Astrocyte (in vitro differentiated cells and primary cell): ENCODE measurements around the gene MDK. TPM values are rescaled to one million over a fixed set of nuclear protein-coding genes. Genes with fewer than 3 reads are reported as not detected.
"Not testable (repeated sequence)": the region's sequence is repeated elsewhere in the genome, so short reads cannot be mapped to it uniquely, and the experiment has no call there.

Experiments
- DNase-seq: peaks from one replicate; pipeline ENCODE4 v3.0.0-alpha.2; 2010; ENCODE audit warnings: low read depth
- FAIRE-seq: peaks from 2 replicates; lab custom pipeline; 2011; peaks lifted over from hg19 to GRCh38; lab: Jason Lieb, UNC
- H2AFZ ChIP-seq: 2 replicates; pipeline ENCODE4 v1.6.0; 2012; ENCODE audit warnings: low read depth, low read length, inconsistent platforms
- H3K27ac ChIP-seq: 2 replicates; pipeline ENCODE4 v1.5.1; 2011; ENCODE audit warnings: low read depth, low read length, inconsistent platforms
- H3K27me3 ChIP-seq: 2 replicates; pipeline ENCODE4 v1.6.0; 2011; ENCODE audit warnings: low read length, inconsistent platforms; ENCODE audit not compliant: insufficient read depth
- H3K36me3 ChIP-seq: 2 replicates; pipeline ENCODE4 v1.5.1; 2011; ENCODE audit warnings: low read length, inconsistent platforms; ENCODE audit not compliant: insufficient read depth
- H3K4me1 ChIP-seq: 2 replicates; pipeline ENCODE4 v1.5.1; 2011; ENCODE audit warnings: low read length, inconsistent platforms; ENCODE audit not compliant: insufficient read depth
- H3K4me2 ChIP-seq: 2 replicates; pipeline ENCODE4 v1.6.0; 2012; ENCODE audit warnings: low read length, inconsistent platforms
- H3K4me3 ChIP-seq: 2 replicates; pipeline ENCODE4 v1.5.1; 2011; ENCODE audit warnings: low read depth, mild to moderate bottlenecking, low read length, inconsistent platforms; ENCODE audit not compliant: insufficient read depth
- H3K79me2 ChIP-seq: 2 replicates; pipeline ENCODE4 v1.6.0; 2012; ENCODE audit warnings: mild to moderate bottlenecking, low read length, inconsistent platforms; ENCODE audit not compliant: insufficient read depth
- H3K9ac ChIP-seq: 2 replicates; pipeline ENCODE4 v1.6.0; 2012; ENCODE audit warnings: mild to moderate bottlenecking, low read length, inconsistent platforms
- H3K9me3 ChIP-seq: 2 replicates; pipeline ENCODE4 v1.5.1; 2012; ENCODE audit warnings: low read depth, mild to moderate bottlenecking, low read length, inconsistent platforms; ENCODE audit not compliant: insufficient read depth
- H4K20me1 ChIP-seq: 2 replicates; pipeline ENCODE4 v1.6.0; 2012; ENCODE audit warnings: low read length, inconsistent platforms; ENCODE audit not compliant: insufficient read depth
- H3K27ac Mint-ChIP-seq: one replicate; pipeline ENCODE4 v1.8.0; 2021; ENCODE audit warnings: mild to moderate bottlenecking, mixed read lengths; ENCODE audit not compliant: unreplicated experiment
- H3K27me3 Mint-ChIP-seq: one replicate; pipeline ENCODE4 v1.8.0; 2021; ENCODE audit warnings: low read depth, mixed read lengths; ENCODE audit not compliant: unreplicated experiment
- H3K36me3 Mint-ChIP-seq: one replicate; pipeline ENCODE4 v1.8.0; 2021; ENCODE audit warnings: low read depth, mixed read lengths; ENCODE audit not compliant: unreplicated experiment
- H3K4me1 Mint-ChIP-seq: one replicate; pipeline ENCODE4 v1.8.0; 2021; ENCODE audit warnings: low read depth, mixed read lengths; ENCODE audit not compliant: unreplicated experiment
- H3K4me3 Mint-ChIP-seq: one replicate; pipeline ENCODE4 v1.8.0; 2021; ENCODE audit warnings: mild to moderate bottlenecking, moderate library complexity, mixed read lengths; ENCODE audit not compliant: unreplicated experiment
- H3K9me3 Mint-ChIP-seq: one replicate; pipeline ENCODE4 v1.8.0; 2021; ENCODE audit warnings: mild to moderate bottlenecking, mixed read lengths; ENCODE audit not compliant: unreplicated experiment
- EZH2 ChIP-seq: IDR thresholded peaks from 2 replicates; pipeline ENCODE4 v1.6.1; 2012; ENCODE audit warnings: mild to moderate bottlenecking, low read length, inconsistent platforms; ENCODE audit not compliant: insufficient read depth
- total RNA-seq: library from RNA; stranded (reverse); gene quantifications from 2 replicates; pipeline ENCODE4 v1.2.1, GENCODE V29; 2021
- TF ChIP-seq, protein P1 (sequence below): IDR thresholded peaks from 2 replicates; pipeline ENCODE4 v1.5.1; 2011; ENCODE audit warnings: low read depth, mild to moderate bottlenecking, inconsistent platforms, low read length, moderate library complexity; ENCODE audit not compliant: insufficient read depth

Gene MDK
- total RNA-seq, 1 donor from 2014 or later: 325 TPM

DNA sequence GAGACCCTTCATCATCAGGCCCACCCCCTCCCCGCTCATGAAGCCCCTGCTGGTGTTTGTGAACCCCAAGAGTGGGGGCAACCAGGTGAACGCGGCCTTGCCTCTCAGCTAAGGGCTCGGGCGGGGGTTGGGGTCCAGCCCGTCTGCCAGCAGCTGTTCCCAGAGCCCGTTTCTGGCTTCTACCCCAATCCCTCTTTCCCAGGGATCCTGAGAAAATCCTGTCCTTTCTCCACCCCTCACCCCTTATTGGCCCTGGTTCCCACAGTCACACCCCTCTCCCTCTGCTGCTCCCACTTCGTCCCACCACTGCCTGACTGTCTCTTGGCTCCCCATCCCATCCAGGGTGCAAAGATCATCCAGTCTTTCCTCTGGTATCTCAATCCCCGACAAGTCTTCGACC, 9.4 kb upstream of the MDK start:
- no peak overlapping the region for H3K27ac ChIP-seq
- H3K36me3 Mint-ChIP-seq: peaks cover 10% of the 10 kb centered on the region
- peaks cover 4% of the 10 kb centered on the region for H3K4me1 ChIP-seq
- no peaks in the 10 kb centered on the region for H3K36me3 ChIP-seq
- H4K20me1 ChIP-seq: peaks cover 22% of the 10 kb centered on the region
- no peak overlapping the region for H3K4me3 Mint-ChIP-seq
- H3K4me3 ChIP-seq: no peak overlapping the region
- H3K4me2 ChIP-seq: no peak overlapping the region
- no peaks in the 10 kb centered on the region for H3K4me1 Mint-ChIP-seq
- FAIRE-seq: no peak
- H3K27me3 Mint-ChIP-seq: no peaks in the 10 kb centered on the region
- DNase-seq: no peak
- no peak overlapping the region for H3K9ac ChIP-seq
- no peaks in the 10 kb centered on the region for H3K79me2 ChIP-seq
- TF ChIP-seq, protein P1, sequence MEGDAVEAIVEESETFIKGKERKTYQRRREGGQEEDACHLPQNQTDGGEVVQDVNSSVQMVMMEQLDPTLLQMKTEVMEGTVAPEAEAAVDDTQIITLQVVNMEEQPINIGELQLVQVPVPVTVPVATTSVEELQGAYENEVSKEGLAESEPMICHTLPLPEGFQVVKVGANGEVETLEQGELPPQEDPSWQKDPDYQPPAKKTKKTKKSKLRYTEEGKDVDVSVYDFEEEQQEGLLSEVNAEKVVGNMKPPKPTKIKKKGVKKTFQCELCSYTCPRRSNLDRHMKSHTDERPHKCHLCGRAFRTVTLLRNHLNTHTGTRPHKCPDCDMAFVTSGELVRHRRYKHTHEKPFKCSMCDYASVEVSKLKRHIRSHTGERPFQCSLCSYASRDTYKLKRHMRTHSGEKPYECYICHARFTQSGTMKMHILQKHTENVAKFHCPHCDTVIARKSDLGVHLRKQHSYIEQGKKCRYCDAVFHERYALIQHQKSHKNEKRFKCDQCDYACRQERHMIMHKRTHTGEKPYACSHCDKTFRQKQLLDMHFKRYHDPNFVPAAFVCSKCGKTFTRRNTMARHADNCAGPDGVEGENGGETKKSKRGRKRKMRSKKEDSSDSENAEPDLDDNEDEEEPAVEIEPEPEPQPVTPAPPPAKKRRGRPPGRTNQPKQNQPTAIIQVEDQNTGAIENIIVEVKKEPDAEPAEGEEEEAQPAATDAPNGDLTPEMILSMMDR: no peak
- TF ChIP-seq EZH2: no peak
- H3K27ac Mint-ChIP-seq: peak overlapping the region; percentile 62
- no peaks in the 10 kb centered on the region for H3K9me3 Mint-ChIP-seq
- no peaks in the 10 kb centered on the region for H3K9me3 ChIP-seq
- H2AFZ ChIP-seq: no peak overlapping the region
- H3K27me3 ChIP-seq: no peaks in the 10 kb centered on the region

DNA sequence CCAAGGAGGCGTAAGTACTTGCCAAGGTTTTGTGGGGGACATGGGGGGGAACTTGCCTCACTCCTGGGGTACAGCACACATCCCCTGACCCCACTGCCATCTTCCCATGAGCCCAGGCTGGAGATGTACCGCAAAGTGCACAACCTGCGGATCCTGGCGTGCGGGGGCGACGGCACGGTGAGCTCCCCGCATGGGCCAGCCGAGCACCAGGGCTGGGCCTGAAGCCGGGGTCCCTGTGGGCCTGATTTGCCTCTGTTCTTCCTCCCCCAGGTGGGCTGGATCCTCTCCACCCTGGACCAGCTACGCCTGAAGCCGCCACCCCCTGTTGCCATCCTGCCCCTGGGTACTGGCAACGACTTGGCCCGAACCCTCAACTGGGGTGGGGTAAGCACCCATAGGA, 9.0 kb upstream of the MDK start:
- FAIRE-seq, H3K9me3 ChIP-seq: not testable (repeated sequence)
- peak overlapping the region; percentile 62 for H3K27ac Mint-ChIP-seq

DNA sequence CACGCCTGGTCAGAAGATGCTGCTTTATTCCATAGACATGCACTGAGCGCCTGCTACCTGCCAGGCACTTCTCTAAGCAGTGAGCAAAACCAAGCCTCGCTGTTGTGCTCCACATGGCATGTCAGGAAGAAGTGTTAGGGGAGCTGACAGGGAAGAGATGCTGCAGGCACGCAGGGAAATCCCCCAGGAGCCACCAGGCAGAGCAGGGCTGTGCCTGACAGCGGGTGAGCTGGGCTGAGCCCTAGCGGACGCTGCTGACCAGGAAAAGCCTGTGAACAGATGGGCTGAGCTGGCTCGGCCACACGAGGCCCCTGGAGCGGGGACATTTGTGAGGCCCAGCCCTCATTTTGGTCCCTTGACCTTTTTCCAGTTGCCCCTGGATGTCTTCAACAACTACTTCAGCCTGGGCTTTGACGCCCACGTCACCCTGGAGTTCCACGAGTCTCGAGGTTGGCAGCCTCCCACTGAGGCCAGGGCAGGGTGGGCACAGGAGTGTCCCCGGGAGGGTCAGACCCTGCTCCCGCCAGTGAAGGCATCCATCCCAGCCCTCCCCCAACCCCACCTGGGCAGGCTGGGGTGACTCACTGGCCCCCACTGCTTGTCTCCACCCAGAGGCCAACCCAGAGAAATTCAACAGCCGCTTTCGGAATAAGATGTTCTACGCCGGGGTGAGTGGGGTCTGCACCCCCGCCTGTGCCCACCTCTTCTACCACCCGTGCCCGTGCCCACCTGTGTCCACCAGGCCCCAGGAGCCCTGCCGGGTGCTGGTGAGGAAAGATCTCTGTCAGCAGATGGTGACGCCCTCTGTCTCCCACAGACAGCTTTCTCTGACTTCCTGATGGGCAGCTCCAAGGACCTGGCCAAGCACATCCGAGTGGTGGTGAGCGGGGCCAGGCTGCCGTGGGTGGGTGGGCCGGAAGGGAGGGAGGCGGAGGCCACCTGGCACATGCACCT, 7.4 kb upstream of the MDK start:
- DNase-seq (no peak), FAIRE-seq (no peak)
- Histone ChIP-seq H3K27me3 (no peaks in the 10 kb centered on the region), H3K9ac (no peak overlapping the region), H3K4me2 (no peak overlapping the region), H3K79me2 (no peaks in the 10 kb centered on the region), H3K9me3 (no peaks in the 10 kb centered on the region), H3K4me1 (peaks cover 3% of the 10 kb centered on the region), H4K20me1 (peaks cover 9% of the 10 kb centered on the region), H3K27ac (no peak overlapping the region), H2AFZ (no peak overlapping the region), H3K36me3 (no peaks in the 10 kb centered on the region), H3K4me3 (no peak overlapping the region)
- H3K36me3 Mint-ChIP-seq: peaks cover 19% of the 10 kb centered on the region
- no peaks in the 10 kb centered on the region for H3K9me3 Mint-ChIP-seq
- TF ChIP-seq, protein P1: no peak
- no peak overlapping the region for H3K4me3 Mint-ChIP-seq
- no peak overlapping the region for H3K27ac Mint-ChIP-seq
- no peaks in the 10 kb centered on the region for H3K4me1 Mint-ChIP-seq
- no peaks in the 10 kb centered on the region for H3K27me3 Mint-ChIP-seq

More for the DNA sequence above, 9.0 kb upstream of the MDK start:
- H3K4me2 ChIP-seq, H3K27ac ChIP-seq, H3K27me3 Mint-ChIP-seq, H3K4me3 Mint-ChIP-seq, H3K9me3 Mint-ChIP-seq, H2AFZ ChIP-seq, H3K4me3 ChIP-seq, H3K27me3 ChIP-seq, DNase-seq, H3K4me1 Mint-ChIP-seq, H3K79me2 ChIP-seq, H3K4me1 ChIP-seq, H3K9ac ChIP-seq, H3K36me3 ChIP-seq: not testable (repeated sequence)
- H4K20me1 ChIP-seq: peaks cover 22% of the 10 kb centered on the region
- peaks cover 14% of the 10 kb centered on the region for H3K36me3 Mint-ChIP-seq
